ENCODE results near the gene BANF2. TPM values are rescaled to one million over a fixed set of nuclear protein-coding genes. Genes with fewer than 3 reads are reported as not detected.

BANF2 gene
- total RNA-seq, 4 donors from 2014 or later = not detected

DNA sequence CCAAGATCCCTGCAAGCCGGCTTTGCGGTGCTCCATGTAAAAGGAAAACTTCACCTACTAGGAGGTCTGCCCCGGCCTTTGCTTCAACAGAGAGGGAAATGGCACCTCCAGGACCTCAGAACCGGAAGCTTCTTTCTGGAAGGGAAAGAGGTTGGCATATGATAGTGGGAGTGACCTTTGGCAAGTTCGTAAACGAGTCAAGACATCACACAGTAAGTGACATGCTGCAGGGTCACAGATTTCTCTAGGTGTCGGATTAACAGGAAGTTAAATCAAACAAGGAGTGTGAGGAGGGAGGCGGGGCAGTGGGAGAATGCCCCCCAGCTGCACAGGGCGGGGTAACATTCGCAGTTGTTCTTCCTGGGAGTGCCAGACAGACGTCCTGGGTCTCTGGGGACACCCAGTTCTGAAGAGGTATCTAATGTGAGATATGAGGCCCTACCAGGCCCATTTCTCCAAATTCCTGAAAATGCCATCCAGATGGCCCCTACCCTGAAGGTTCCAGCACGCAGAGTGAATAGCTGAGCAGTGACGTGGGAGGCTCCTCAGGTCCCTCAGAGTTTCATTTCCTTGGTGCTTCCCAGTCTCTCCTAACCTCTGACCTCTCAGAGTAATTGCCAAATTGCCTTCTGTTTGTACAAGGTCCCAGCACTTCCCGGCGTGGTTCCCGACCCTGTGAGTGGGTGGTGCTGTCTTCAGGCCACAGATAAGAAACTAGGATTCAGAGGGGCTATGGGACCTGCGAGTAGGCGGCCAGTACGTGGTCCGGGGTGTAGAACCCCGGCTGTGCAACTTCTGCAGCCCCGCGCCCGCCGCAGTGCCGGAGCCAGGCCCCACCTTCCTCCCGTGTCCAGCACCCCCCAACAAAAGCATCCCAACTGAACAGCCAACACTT is 19.6 kb upstream of the BANF2 start:
- Histone ChIP-seq H3K27ac (peak overlapping the region; percentile 95), H3K9me3 (no peaks in the 10 kb centered on the region), H3K27me3 (no peaks in the 10 kb centered on the region), H3K4me1 (peaks cover 33% of the 10 kb centered on the region), H3K4me3 (peak overlapping the region; percentile 75), H3K36me3 (peaks cover 15% of the 10 kb centered on the region)
- 12% methylated on average over 25 of the region's 27 CpGs for WGBS
- TF ChIP-seq POLR2AphosphoS5 (IDR thresholded peaks at IDR 0.05) (peak in 1 of 3 donors; percentile 7), POLR2A (IDR thresholded peaks at IDR 0.05) (no peak), EP300 (IDR thresholded peaks at IDR 0.05) (no peak)
- TF ChIP-seq, protein P1, sequence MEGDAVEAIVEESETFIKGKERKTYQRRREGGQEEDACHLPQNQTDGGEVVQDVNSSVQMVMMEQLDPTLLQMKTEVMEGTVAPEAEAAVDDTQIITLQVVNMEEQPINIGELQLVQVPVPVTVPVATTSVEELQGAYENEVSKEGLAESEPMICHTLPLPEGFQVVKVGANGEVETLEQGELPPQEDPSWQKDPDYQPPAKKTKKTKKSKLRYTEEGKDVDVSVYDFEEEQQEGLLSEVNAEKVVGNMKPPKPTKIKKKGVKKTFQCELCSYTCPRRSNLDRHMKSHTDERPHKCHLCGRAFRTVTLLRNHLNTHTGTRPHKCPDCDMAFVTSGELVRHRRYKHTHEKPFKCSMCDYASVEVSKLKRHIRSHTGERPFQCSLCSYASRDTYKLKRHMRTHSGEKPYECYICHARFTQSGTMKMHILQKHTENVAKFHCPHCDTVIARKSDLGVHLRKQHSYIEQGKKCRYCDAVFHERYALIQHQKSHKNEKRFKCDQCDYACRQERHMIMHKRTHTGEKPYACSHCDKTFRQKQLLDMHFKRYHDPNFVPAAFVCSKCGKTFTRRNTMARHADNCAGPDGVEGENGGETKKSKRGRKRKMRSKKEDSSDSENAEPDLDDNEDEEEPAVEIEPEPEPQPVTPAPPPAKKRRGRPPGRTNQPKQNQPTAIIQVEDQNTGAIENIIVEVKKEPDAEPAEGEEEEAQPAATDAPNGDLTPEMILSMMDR (IDR thresholded peaks at IDR 0.05) = no peak
- peak; percentile 79 to 84 for DNase-seq (ENCODE audit: low spot score in 2 of 2)

- Histone ChIP-seq H3K9me3 (no peaks in the 10 kb centered on the region), H3K4me3 (peak overlapping the region; percentile 75), H3K4me1 (peaks cover 24% of the 10 kb centered on the region), H3K27me3 (no peaks in the 10 kb centered on the region), H3K27ac (peak overlapping the region; percentile 95), H3K36me3 (peaks cover 15% of the 10 kb centered on the region)
- DNase-seq (ENCODE audit: low spot score in 2 of 2) = peak; percentile 89 to 91
- WGBS = no CpG with 5 or more reads among the region's 110 CpGs
- TF ChIP-seq POLR2AphosphoS5 (IDR thresholded peaks at IDR 0.05) (no peak), POLR2A (IDR thresholded peaks at IDR 0.05) (no peak)
- TF ChIP-seq, protein P1 (IDR thresholded peaks at IDR 0.05) = peak; percentile 75 to 85
Observed at GRCh38 chr20:17680836-17681725, 18.7 kb upstream of the BANF2 start.

DNA sequence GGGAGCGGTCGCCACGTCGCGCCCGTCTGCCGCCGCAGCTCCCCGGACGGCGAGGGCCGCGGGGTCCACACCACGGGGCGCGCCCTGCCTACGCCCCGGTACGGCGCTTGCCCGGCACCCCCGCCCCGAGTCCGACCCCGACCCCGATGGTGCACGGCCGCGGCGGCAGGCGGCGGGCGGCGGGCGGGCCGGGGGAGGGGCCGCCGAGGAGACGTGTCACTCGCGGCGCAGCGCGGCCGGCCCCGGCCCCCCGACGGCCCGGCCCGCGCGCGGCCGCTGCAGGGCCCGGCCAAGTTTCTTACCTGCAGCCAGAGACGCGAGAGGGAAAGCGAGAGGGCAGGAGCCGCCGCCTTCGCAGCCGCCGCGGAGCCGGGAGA is 18.1 kb upstream of the BANF2 start:
- Histone ChIP-seq H3K4me1 (peaks cover 24% of the 10 kb centered on the region), H3K36me3 (peaks cover 14% of the 10 kb centered on the region), H3K27ac (peak overlapping the region; percentile 95), H3K4me3 (peak overlapping the region; percentile 75), H3K27me3 (no peaks in the 10 kb centered on the region), H3K9me3 (no peaks in the 10 kb centered on the region)
- WGBS = no CpG with 5 or more reads among the region's 65 CpGs
- peak in 1 of 2 donors; percentile 76 for DNase-seq (ENCODE audit: low spot score in 2 of 2)
- no peak for TF ChIP-seq POLR2AphosphoS5 (IDR thresholded peaks at IDR 0.05)
- TF ChIP-seq POLR2A (IDR thresholded peaks at IDR 0.05) = no peak
- TF ChIP-seq, protein P1 (IDR thresholded peaks at IDR 0.05) = no peak
- TF ChIP-seq EP300 (IDR thresholded peaks at IDR 0.05) = no peak

- H3K4me3 ChIP-seq = peak within 1 kb of the TSS; percentile 75
- H3K36me3 ChIP-seq = peaks cover 10% of the 10 kb centered on the region
- H3K9me3 ChIP-seq = no peaks in the 10 kb centered on the region
- peaks cover 24% of the 10 kb centered on the region for H3K4me1 ChIP-seq
- H3K27me3 ChIP-seq = no peaks in the 10 kb centered on the region
- TF ChIP-seq EP300 (IDR thresholded peaks at IDR 0.05) (no peak), POLR2A (IDR thresholded peaks at IDR 0.05) (peak; percentile 80 to 98), POLR2AphosphoS5 (IDR thresholded peaks at IDR 0.05) (peak; percentile 44 to 76 (median 69))
- TF ChIP-seq, protein P1 (IDR thresholded peaks at IDR 0.05) = peak; percentile 43 to 70
- WGBS = 0% methylated on average over 21 of the region's 79 CpGs
- peak; percentile 99 for DNase-seq (ENCODE audit: low spot score in 2 of 2)
- peak within 1 kb of the TSS; percentile 95 for H3K27ac ChIP-seq
Observed at GRCh38 chr20:17682103-17682888, 17.5 kb upstream of the BANF2 start, which contains the start of gene RRBP1. RRBP1 (minus strand) TSS chr20:17682242; CDS start chr20:17660507, 21,735 bp downstream.

Data from suprapubic skin (tissue), 4 donors.